ENCODE data around the gene PCDHGB7. TPM values are rescaled to one million over a fixed set of nuclear protein-coding genes. Genes with fewer than 3 reads are reported as not detected.

The PCDHGB7 gene
- total and polyA plus RNA-seq, 12 donors: 1.9 to 12.6 (median 10.3) TPM

DNA sequence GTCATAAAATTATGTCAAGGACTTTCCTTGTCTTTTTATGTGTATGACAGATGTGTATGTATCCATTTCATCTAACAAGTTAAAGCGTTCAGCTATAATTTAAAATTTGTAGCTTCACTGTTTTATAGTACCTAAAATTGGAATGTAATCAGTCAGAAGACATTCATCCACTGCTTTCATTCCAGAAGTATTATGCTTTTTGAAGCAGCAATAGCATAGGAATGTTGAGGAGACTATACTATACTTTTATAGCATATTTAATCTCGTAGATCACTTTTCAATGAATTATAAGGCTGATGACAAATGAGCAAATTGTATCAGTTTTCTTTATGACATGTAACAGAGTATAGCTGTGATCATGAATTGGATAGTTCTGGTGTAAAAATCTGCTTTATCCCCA, 19.7 kb downstream of the PCDHGB7 start:
- 90 to 96% methylated on average over 2 of the region's 2 CpGs for WGBS, 2 donors

DNA sequence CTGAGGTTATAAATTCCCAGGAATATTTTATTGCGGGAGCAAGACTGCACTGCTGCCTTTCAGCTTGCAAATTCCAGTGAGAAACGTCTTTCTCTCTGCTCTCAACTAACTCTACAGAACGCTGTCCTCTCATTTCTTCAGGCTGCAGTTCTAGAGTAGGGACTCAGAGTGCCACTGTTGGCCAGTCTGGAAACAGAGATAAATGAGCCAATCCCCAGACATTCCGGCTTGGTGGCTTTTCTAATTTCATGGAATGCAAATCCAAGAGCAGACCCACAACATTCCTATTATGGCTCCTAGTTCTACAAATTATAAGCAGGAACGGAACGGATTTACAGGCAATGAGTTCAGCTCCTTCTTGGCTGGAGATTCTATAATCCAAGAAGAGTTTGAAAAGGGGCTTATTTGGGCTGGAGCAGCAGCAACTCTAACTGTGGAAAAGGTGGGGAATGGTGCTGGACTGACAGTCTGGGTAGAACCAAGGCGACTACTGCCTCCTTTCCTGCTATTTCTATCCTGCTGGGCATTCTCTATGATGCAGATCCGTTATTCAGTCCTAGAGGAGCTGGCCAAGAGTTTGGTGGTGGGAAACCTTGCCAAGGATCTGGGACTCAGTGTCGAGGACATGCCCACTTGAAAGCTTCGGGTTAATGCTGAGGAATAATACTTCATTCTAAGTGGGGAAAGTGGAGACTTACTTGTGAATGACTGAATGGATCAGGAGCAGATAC, 22.1 kb downstream of the PCDHGB7 start:
- Histone ChIP-seq H3K36me3 (peaks cover 0 to 33% (median 0%) of the 10 kb centered on the region in 9 donors), H3K9me3 (peaks cover 0 to 94% (median 40%) of the 10 kb centered on the region in 11 donors), H3K4me1 (peaks cover 0 to 16% (median 0%) of the 10 kb centered on the region in 9 donors), H3K4me3 (no peak overlapping the region), H3K27ac (no peak overlapping the region), H3K27me3 (no peaks in the 10 kb centered on the region)
- ATAC-seq (peak in 3 of 8 donors; percentile 26 to 70 (median 68)), DNase-seq (no peak)
- intact Hi-C loops (cut with DNase I): loop anchor here in 1 of 10 donors (5.0 kb wide), 1 partner anchor 38 kb away; the partner anchor contains the start of gene PCDHGC3
- 60 to 66% methylated on average over 10 of the region's 10 CpGs for WGBS, 2 donors
- TF ChIP-seq, protein P1, sequence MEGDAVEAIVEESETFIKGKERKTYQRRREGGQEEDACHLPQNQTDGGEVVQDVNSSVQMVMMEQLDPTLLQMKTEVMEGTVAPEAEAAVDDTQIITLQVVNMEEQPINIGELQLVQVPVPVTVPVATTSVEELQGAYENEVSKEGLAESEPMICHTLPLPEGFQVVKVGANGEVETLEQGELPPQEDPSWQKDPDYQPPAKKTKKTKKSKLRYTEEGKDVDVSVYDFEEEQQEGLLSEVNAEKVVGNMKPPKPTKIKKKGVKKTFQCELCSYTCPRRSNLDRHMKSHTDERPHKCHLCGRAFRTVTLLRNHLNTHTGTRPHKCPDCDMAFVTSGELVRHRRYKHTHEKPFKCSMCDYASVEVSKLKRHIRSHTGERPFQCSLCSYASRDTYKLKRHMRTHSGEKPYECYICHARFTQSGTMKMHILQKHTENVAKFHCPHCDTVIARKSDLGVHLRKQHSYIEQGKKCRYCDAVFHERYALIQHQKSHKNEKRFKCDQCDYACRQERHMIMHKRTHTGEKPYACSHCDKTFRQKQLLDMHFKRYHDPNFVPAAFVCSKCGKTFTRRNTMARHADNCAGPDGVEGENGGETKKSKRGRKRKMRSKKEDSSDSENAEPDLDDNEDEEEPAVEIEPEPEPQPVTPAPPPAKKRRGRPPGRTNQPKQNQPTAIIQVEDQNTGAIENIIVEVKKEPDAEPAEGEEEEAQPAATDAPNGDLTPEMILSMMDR (IDR thresholded peaks at IDR 0.05): no peak

More for the DNA sequence above, 19.7 kb downstream of the PCDHGB7 start:
- intact Hi-C loops (cut with DNase I): no loop called here
- TF ChIP-seq, protein P1 (IDR thresholded peaks at IDR 0.05): no peak
- H3K27ac ChIP-seq: no peak overlapping the region
- DNase-seq (no peak), ATAC-seq (no peak)
- peaks cover 0 to 13% (median 0%) of the 10 kb centered on the region in 7 donors for H3K27me3 ChIP-seq
- H3K9me3 ChIP-seq: peaks cover 0 to 98% (median 53%) of the 10 kb centered on the region in 11 donors
- peaks cover 0 to 6% (median 0%) of the 10 kb centered on the region in 9 donors for H3K4me1 ChIP-seq
- H3K36me3 ChIP-seq: peaks cover 0 to 38% (median 0%) of the 10 kb centered on the region in 9 donors
- H3K4me3 ChIP-seq: no peak overlapping the region

DNA sequence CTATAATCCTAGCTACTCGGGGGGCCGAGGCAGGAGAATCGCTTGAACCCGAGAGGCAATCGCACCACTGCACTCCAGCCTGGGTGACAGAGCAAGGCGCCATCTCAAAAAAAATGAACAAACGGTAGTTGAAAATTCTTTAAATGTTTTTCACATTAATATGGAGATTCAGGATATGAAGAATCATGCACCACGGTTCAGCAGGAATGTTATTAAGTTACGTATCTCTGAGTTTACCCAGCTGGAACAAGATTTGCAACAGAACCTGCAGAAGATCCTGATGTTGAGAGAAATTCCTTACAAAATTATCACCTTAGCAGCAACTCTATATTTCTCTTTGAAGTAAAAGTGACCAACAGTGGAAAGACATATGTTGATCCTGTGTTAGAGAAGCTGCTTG, 22.9 kb downstream of the PCDHGB7 start:
- Histone ChIP-seq H3K4me1 (peaks cover 0 to 16% (median 0%) of the 10 kb centered on the region in 9 donors), H3K9me3 (peaks cover 0 to 94% (median 45%) of the 10 kb centered on the region in 11 donors), H3K27ac (no peak overlapping the region), H3K36me3 (peaks cover 0 to 40% (median 0%) of the 10 kb centered on the region in 9 donors), H3K27me3 (no peaks in the 10 kb centered on the region), H3K4me3 (no peak overlapping the region)
- ATAC-seq: no peak
- 97% methylated on average over 9 of the region's 9 CpGs for WGBS, 2 donors
- TF ChIP-seq, protein P1 (IDR thresholded peaks at IDR 0.05): no peak
- intact Hi-C loops (cut with DNase I): loop anchor here in 1 of 10 donors (5.0 kb wide), 1 partner anchor 37 kb away; the partner anchor contains the start of gene PCDHGC3
- DNase-seq: no peak

DNA sequence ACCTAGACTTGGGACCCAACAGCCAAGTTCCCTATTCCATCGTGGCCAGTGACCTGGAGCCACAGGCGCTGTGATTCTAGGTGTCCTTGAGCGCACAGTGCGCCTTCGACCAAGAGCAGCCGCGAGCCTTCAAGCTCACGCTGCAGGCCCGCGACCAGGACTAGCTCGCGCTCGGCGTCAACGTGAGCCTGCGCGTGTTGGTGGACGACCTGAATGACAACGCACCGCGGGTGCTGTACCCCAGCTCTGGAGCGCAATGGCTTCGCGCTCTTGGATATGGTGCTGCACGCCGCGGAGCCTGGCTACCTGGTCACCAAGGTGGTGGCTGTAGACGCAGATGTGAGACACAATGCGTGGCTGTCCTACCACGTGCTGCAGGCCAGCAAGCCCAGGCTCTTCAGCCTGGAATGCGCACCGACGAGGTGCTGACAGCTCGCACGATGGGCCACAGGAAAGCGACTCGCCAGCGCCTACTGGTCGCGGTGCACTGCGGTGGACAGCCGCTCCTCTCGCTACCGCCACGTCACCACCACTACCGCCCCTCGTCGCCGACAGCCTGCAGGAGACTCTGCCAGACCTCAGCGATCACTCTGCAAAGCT, 24.2 kb downstream of the PCDHGB7 start:
- ATAC-seq (peak; percentile 60 to 92 (median 82)), DNase-seq (no peak)
- peak overlapping the region in 1 of 10 donors; percentile 5 for H3K27ac ChIP-seq
- intact Hi-C loops (cut with DNase I): loop anchor here in 1 of 10 donors (5.0 kb wide), 1 partner anchor 36 kb away; the partner anchor contains the start of gene PCDHGC3
- H3K9me3 ChIP-seq: peaks cover 0 to 88% (median 38%) of the 10 kb centered on the region in 11 donors
- H3K36me3 ChIP-seq: peaks cover 0 to 32% (median 0%) of the 10 kb centered on the region in 9 donors
- H3K27me3 ChIP-seq: no peaks in the 10 kb centered on the region
- H3K4me3 ChIP-seq: no peak overlapping the region
- WGBS, 2 donors: 51 to 53% methylated on average over 50 of the region's 50 CpGs
- TF ChIP-seq, protein P1 (IDR thresholded peaks at IDR 0.05): peak in 1 of 9 donors; percentile 5
- H3K4me1 ChIP-seq: peaks cover 0 to 16% (median 0%) of the 10 kb centered on the region in 9 donors

Measured in heart right ventricle (tissue), 16 donors.